Renal pelvis (tissue), 4 donors: ENCODE data around the gene HNRNPR. TPM values are rescaled to one million over a fixed set of nuclear protein-coding genes. Genes with fewer than 3 reads are reported as not detected.
"Not testable (repeated sequence)": the region's sequence is repeated elsewhere in the genome, so short reads cannot be mapped to it uniquely, and the experiment has no call there.

ENCODE experiments used
- DNase-seq: peaks from one replicate; pipeline ENCODE4 v3.0.0-alpha.2; 2013
- polyA plus RNA-seq, 3 donors: library from polyadenylated mRNA; unstranded; fragments of 120-200 nt; gene quantifications; one replicate each; pipeline ENCODE4 v1.2.1, GENCODE V29; 2013; ENCODE audit not compliant: insufficient read length in 3 of 3

Gene HNRNPR
- polyA plus RNA-seq, 3 donors: 233 to 258 (median 243) TPM

DNA sequence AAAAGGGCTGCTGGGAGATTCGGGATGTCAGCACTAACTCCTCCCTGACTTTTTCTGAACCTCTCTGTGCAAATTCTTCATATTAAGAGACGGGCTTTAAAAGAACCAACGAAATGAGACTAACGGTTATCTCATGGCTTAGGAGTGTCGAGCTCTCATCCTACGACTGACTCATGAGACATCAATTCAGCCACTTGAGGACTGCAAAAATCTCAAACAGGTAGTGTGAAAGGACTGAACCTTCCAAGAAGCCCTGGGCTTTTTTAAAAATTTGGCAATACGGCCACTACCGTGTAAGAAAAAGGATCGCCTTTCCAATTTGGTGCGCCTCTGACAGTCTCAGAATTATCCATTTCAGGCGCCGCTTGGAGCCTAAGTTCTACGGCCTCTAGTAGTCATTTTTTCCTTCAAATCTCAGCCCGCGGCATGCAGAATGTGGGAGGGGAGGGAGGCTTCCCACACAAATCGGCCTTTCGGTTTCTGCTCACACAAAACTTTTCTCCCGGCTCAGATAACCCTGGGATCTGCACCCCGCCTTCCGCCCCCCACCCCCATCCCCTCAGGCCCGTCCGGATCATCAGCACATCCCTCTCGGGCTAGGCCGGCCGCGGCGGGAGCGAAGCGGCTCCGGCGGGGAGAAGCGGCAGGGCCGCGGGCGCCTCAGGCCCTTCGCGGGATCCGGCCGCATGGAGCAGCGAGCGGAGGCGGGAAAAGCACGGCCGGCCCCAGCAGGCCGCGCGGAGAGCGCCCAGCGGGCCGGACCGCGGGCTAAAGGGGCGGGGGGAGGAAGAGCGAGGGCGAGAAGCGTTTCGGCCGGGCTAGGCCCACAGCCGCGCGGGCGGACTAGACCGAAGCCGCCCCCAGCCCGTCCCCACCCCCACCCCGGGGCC is 618 bp downstream of the HNRNPR start:
- peak; percentile 30 for DNase-seq

DNA sequence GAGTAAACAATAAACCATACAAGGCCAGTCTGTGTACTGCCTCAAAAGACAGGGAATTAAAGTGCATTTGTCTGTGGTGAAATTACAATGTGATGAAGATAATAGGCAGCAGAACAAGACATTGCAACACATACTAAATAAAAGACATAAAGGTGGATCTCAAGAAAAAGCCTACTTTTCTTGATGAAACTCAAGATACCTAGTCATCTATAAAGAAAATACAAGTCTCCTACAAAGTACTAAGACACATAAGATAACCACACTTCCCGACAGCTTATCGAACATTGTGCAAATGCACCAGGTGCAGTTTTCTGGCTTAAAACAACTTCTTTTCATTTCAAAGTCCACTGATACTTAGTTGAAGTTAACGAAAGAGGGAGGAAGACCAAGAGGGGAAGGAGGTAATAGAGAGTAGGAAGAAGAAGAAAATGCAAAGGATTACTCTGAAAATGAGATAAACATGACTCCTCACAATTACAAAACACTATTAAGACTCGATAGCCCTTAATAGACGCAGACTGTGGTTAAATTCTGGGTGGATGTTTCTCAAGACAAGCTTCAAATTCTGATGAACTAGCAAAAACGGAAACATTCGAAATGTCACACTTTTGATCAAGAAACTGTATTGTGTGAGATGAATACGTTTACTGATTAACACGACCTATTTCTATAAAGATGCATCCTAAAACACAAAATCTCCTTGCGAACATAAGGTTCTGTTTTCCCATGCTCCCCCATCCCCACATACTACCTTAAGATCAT is 2.0 kb downstream of the HNRNPR start:
- DNase-seq: no peak

DNA sequence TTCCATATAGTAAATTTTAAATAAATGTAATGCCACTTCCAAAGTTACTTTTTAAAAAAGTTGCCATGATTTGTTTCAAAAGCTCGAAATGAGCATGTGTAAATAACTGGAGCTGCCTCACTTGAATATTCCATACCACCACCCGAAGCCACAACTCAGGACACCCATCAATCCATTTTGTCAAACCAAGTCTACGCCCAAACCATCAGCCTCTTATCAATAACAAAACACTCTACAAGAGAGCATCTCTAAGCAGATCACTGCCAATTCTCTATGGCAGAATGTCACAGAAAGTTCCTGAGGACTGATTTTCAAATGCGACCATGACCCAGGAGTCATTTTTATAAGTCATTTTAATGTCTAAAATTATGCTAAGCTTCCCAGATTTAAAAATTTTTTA is 4.5 kb downstream of the HNRNPR start:
- no peak for DNase-seq

DNA sequence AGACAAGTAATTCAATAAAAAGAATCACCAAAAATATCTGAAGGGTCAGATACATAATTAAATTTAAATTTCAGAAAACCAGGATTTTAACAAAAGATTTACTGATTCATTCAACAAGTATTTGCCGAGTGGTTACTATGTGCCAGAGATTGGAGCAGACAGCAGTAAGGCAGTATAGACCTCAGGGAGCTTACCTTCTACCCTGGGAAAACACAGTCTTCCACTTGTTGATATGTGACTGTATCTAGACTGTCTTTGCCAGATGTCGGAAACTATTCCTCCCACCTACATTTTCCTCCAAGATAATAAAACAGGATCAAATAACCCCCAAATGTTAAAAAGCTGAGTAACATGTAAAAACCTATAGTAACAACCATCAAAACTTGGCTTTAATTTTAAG is 6.2 kb downstream of the HNRNPR start:
- DNase-seq: no peak

DNA sequence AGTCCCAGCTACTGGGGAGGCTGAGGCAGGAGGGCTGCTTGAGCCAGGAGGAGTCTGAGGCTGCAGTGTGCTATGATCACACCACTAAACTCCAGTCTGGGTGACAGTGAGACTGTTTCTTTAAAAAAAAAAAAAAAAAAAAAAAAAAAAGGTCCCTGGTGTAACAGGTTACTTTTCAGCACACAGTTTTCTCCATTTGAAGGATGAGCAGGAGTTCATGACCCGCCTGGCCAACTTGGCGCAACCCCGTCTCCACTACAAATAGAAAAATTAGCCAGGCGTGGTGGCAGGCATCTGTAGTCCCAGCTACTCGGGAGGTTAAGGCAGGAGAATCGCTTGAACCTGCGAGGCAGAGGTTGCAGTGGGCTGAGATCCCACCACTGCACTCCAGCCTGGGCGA is 12.4 kb downstream of the HNRNPR start:
- DNase-seq: no peak

DNA sequence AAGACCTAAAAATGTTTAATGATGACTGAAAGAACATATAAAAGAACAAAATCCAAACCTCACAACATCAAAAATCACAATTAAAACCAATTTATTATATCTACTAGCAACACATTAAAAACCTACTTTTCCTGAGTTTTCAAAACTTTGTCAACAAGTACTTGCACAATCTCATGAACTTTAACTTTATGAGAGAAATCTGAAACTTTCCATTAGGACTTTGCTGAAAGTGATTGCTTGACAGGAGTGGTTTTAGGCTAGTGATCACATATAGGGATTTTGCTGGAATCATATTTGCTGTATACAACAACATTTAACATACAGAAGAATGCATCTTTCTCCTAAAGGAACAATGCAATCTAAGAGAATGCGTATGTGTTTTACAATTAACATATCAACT is 13.2 kb downstream of the HNRNPR start:
- DNase-seq: no peak

DNA sequence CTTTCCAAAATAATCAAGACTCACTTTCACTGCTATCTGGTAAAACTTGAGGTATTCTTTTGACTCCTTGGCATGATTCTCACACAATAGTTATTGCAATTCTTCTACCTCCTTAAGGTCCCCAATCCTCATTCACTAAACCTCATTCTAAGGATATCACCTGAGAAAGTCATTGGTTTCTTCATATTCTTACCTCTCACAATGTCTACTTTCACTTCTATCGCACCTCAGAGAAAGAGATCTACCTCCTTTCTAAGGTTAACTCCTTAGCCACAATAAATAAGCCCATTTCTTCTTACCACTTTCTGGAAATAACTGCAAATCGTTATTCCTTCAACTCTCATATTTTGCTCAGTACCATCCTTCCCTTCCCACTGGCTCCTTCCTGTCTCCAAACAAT is 18.7 kb downstream of the HNRNPR start:
- no peak for DNase-seq

DNA sequence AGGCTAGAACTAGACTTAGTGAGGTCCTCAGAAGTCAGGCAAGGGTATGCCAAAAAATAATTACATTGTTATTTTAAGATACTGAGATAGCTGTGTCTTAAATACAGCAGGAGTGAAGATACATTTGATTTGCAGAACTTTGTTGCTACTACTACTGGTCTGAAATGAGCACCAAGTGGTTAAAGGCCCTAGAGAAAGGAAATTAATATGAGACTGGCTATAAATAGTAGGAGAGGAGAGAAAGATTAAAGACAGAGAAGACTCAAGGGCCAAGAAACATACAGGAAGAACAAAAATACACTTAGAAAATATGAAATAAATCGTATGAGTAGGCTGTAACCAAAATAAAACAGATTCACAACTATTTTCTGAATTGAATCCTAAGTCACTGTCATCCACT is 21.3 kb downstream of the HNRNPR start:
- DNase-seq: no peak

DNA sequence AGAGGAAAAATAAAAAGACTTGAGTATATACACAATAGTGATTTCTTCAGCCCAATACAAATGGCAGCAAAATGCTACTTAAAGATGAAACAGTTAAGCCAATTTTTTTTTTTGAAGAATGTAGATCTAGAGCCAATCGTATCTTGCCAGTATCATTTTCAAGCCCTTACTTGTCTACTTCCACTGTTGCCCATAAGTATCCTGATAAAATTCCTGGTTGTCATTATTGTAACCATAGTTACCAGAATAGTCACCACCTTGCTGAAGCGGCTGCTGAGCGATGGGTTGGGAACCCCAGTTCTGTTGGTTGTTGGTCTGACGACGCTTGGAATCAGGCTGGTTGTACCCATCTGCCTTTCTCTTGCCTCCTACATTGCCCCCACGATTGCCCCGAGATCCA is 33.8 kb downstream of the HNRNPR start:
- DNase-seq: not testable (repeated sequence)

DNA sequence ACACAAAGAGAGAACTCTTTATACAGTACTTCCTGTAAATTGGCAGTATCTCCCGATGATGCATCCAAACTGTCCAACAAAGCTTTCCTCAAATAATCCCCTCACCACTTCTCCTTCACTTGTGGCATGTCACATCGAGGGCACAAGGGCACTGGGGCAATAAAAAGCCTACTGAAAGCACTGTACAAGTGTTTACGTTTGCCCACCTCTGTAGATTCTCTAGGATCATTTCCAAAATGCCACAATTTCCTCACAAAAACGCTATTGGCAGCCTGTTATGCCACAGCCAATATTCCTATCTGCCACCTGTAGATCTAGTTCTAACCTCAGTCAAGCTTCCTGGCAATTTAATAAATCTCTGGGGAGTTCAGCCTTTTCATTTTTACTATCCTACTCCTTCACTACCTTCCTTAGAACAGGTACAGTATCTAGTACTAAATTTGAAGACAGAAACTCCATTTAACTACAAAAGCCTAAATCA is 39.9 kb downstream of the HNRNPR start:
- no peak for DNase-seq

DNA sequence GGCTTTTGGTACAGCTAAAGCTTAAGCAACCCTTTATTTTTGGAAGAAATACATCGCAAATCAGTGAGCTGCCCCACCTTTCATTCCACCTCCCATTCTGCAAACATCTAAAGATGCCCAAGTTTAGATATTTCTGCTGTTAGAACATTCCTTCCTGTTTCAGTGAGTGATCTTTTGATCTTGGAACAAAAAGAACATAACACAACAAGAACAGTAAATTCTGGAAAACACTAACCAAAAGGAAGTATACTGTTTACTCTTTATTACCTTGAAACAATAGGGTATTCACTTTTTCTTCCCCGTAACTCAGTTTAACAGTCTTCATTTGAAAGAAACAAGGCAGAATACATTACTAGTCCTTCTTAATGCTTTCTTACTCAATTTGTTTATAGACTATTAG is 40.6 kb downstream of the HNRNPR start:
- DNase-seq: no peak

DNA sequence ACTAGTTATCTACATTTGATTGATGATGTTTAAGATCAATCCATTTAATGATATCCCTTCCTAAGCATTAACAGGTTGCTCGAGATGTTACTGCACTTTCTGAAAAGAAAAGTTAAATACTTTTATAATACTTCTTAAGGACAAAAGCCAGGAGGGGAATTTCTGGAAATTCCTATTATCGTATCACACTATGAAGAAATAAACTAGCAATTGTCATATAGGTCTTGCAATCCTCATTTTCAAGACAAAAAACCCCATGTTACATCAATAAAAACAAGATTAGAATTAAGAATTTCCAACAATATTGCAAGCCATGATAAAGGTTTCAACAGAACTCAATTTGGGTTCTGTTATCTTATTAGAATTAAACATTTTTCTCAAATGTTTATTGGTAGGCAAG is 47.2 kb downstream of the HNRNPR start:
- DNase-seq: no peak

DNA sequence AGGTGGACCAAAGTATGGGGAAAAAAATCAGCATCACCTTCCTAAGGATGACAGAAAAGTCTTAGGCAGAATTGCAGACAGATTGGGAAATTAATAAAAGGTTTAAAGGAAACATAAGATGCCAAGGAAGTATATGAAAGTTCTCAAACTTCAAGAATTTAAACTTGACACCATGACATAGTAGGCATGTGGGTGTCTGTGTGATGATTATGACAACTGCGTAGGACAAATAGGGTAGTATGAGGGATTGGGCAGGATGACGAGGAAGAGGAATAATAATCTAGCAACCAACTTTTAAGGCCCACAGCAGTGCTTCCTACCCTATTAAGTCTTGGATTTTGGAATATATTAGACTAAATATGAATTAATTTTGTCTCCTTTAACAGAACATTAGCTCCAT is 52.4 kb downstream of the HNRNPR start:
- no peak for DNase-seq

DNA sequence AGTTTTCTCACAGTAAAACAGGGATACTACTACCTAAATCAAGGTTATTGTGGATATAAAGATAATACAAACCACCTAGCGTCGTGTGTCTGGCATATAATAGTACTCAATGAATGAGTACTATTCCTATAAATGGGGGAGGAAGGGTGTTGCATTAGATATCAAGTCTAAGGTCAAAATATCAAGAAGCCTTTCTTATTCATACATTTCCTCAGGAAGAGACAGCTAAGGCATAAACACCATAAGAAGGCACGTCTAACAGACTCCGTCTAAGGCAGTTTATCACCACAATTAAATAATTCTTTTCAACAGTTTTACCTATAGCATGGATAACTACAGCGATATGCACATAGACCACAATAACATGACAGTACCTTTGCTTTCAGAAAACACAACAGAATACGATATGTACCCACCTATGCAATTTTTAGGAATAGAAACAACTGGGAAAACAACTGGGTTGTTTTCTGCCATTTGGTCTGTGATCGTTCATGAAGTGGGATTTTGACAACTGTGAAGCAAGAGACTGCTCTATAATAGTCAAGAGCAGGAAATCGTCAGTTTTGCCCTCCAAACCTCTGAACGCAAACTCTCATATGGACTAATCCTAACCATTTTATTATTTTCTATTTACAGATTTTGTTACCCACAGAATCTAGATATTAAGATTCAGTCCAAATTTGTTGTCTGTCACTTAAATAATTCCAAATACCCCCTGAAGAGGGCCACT is 53.1 kb downstream of the HNRNPR start:
- no peak for DNase-seq

DNA sequence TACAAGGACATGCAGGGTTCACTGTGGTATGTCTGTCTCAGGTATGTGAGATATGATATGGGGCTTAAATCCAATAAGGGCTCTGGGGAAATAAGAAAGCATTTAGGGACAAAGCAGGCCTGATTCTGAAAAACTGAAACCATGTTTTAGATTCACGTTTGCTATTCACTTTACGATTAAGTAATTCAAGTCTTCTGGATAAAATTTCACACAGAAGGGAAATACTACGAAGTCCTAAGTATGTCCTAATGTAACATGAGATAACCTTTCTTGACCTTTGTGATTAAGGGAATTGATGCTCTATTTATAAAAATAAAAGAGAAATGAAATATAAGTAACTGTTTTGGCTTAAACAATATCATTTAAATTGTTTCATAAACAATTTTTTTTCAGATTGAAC is 55.4 kb downstream of the HNRNPR start:
- no peak for DNase-seq

DNA sequence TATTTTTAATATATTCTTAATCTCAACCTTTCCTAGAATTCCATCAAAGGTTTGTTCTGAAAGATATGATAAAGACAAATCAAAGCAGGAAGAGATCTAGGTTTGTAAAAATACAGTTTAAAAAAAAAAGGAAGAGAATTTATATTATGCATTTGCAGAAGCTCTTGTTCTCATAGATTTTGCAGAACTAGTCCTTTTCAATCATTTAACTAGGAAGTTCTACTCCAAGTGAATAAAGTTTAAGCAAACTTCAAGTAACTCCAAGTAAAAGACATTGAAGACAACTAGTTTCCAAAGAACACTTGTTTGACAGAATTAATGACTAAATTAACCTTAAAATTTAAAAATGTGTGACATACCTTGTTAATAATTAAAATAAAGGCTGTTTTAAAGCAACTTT is 55.9 kb downstream of the HNRNPR start:
- DNase-seq: no peak

DNA sequence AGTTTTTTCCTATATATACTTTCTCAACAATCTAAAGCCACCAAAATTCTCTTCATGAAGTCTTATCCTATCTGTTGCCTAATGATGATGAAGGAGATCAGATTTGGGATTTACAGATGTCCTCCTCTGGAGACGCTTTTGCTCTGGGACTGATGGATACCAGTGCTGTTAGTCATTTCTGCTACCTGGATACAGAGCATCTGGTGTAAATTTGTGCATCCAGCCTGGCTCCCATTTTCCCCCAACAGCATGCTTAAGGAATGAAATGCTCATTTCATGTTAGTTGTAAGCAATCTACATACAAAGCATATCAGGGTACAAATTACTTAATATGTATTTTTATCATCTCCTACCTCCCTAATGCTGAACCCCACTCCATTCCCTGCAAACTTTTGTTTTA is 57.7 kb downstream of the HNRNPR start:
- no peak for DNase-seq

DNA sequence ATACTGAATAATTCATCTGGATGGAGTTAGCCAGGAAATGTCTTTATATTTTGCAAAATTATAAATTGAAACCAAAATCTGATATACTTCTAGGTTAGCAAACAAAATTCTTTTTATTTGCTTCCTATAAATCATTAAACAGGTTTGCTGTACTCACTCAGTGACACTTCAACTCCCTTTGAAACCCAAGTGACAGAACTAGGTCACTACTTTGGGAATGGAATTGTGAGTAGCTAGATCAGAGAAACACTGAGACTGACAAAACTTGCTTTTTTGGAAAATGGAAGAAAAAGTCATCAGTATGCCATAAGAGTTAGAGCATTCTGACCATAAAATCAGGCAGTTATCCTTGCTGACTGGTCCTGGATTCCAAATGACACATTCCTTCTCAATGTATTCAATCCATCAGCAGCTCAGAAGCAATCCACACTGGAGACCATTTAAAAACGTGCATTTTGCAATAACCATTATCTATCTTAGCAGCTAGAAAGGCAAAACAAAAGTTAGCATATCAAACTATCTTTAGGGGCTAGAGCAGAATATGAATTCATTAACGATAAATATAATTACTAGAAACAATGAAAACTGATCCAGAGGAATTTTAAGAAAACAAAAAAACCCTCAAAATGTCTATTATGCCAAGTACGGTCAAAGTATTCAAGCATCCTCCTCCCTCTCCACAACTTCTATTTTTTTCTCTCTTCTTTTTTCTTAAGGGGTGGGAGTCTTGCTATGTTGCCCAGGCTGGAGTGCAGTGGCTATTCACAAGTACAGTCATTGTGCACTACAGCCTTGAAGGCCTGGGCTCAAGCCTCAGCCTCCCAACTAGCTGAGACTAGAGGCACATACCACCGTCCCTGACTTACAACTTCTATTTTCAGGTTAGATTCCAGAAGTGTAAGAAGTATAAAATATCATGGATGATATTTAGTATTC is 60.1 kb downstream of the HNRNPR start:
- DNase-seq: no peak

DNA sequence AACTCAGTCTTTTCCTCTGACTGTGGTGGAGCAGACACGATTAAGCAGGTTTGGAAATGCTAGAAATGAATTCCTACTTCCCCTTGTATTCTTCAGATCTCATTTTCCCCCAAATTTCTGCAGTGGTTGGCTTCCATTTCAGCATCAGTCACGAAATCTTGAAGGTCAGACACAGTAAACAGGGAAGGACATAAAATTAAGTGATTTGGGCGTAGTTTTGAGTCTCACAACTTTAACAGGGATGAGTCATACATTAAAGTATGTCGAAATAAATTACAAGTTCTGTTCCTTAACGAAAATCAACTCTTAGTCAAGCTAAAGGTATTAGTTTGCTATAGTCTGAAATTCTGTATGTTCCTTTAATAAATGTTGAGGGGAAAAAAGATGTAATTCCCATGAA is 61.1 kb downstream of the HNRNPR start:
- DNase-seq: no peak

DNA sequence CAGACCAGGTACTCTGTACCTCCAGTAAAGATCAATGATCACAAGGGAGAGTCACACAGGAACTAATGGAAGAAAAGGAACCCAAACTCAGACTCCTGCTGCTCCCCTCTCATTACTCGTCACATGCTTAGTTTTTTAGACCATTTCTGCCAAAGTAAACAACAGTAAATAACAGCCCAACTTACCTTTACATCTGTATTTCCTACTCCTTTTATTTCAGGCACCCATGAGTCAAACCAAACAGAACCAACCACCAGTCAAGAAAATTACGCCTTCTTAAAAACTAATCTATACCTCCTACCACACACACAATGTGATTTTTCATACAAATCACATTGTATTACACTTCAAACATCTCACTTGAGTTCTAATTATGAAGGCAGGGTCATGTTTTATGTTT is 65.4 kb downstream of the HNRNPR start:
- no peak for DNase-seq

DNA sequence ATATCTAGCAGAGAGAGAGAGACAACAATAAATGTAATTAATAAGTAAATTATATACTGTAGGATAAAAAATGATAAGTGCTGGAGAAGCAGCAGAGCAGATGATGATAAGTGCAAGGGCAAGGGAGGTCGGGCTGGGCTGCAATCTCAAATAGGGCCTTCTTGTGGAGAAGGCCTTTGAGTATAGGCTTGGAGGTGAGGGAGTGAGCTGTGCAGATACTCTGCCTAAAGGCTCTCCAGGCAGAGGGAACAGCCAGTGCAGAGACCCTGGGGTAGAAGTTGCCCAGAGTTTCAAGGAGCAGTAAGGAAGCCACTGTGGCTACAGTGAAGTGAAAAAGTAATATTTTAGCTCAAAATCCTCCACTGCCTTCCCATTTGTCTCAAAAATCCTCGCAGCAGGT is 67.6 kb downstream of the HNRNPR start:
- no peak for DNase-seq
